GM12878 (cell line): ENCODE results near the gene PRMT7. TPM values are rescaled to one million over a fixed set of nuclear protein-coding genes. Genes with fewer than 3 reads are reported as not detected.

Experiments
- BMI1 ChIP-seq: fragments of 450-650 bp; IDR thresholded peaks from 2 replicates; pipeline ENCODE4 v1.6.1; 2016; ENCODE audit warnings: mild to moderate bottlenecking, moderate library complexity, borderline replicate concordance
- E2F8 ChIP-seq: fragments of 450-650 bp; IDR thresholded peaks from 2 replicates; pipeline ENCODE4 v1.6.1; 2018; ENCODE audit warnings: mild to moderate bottlenecking, low read depth, moderate library complexity; ENCODE audit not compliant: partially characterized antibody
- FOS ChIP-seq: IDR thresholded peaks from 3 replicates; pipeline ENCODE4 v1.6.1; 2011; ENCODE audit warnings: borderline replicate concordance; ENCODE audit not compliant: insufficient read length; ENCODE audit errors: extremely low read depth
- HDAC6 ChIP-seq: fragments of 200-600 bp; sonication (generic); IDR thresholded peaks from one replicate; pipeline ENCODE4 v1.8.0; 2017; ENCODE audit warnings: antibody characterized with exemption; ENCODE audit not compliant: unreplicated experiment
- HDGF ChIP-seq: fragments of 450-650 bp; IDR thresholded peaks from 2 replicates; pipeline ENCODE4 v1.6.1; 2016; ENCODE audit warnings: antibody characterized with exemption
- IKZF2 ChIP-seq, 2 experiments: fragments of 450-650 bp; IDR thresholded peaks; 2 replicates each; pipeline ENCODE4 v1.6.1; 2017; ENCODE audit warnings: mild to moderate bottlenecking in 2 of 2, moderate library complexity in 2 of 2
- MAX ChIP-seq: IDR thresholded peaks from 2 replicates; pipeline ENCODE4 v1.6.1; 2012; ENCODE audit warnings: low read depth, low read length, improper control_type of control experiment
- NBN ChIP-seq: fragments of 450-650 bp; IDR thresholded peaks from 2 replicates; pipeline ENCODE4 v1.6.1; 2016
- NKRF ChIP-seq: fragments of 450-650 bp; conservative IDR thresholded peaks from 2 replicates; pipeline ENCODE4 v1.6.1; 2017; ENCODE audit warnings: mild to moderate bottlenecking, moderate library complexity
- NR2C1 ChIP-seq: fragments of 450-650 bp; IDR thresholded peaks from 2 replicates; pipeline ENCODE4 v1.6.1; 2017; ENCODE audit warnings: antibody characterized with exemption, mild to moderate bottlenecking, moderate library complexity
- PRDM15 ChIP-seq: fragments of 450-650 bp; formaldehyde crosslinking; IDR thresholded peaks from 2 replicates; pipeline ENCODE4 v1.4.0; 2020; ENCODE audit warnings: mild to moderate bottlenecking, moderate library complexity
- RAD21 ChIP-seq: IDR thresholded peaks from 2 replicates; pipeline ENCODE4 v1.6.1; 2011; ENCODE audit warnings: mild to moderate bottlenecking, low read depth, low read length, moderate library complexity; ENCODE audit not compliant: insufficient read depth
- SMC3 ChIP-seq: IDR thresholded peaks from 2 replicates; pipeline ENCODE4 v1.6.1; 2011; ENCODE audit warnings: low read length, improper control_type of control experiment, borderline replicate concordance
- SRF ChIP-seq, 2 experiments: IDR thresholded peaks; 2 replicates each; pipeline ENCODE4 v1.6.1; 2011; ENCODE audit warnings: low read depth in 2 of 2, low read length in 2 of 2, mild to moderate bottlenecking in 1 of 2, moderate library complexity in 1 of 2
- TAF1 ChIP-seq: IDR thresholded peaks from 2 replicates; pipeline ENCODE4 v1.6.1; 2011; ENCODE audit warnings: mild to moderate bottlenecking, low read depth, low read length, borderline replicate concordance
- TCF12 ChIP-seq: IDR thresholded peaks from 2 replicates; pipeline ENCODE4 v1.6.1; 2011; ENCODE audit warnings: low read depth, mild to moderate bottlenecking, low read length
- TCF7 ChIP-seq: IDR thresholded peaks from 2 replicates; pipeline ENCODE4 v1.6.1; 2014; ENCODE audit warnings: antibody characterized with exemption, borderline replicate concordance
- WRNIP1 ChIP-seq: IDR thresholded peaks from 2 replicates; pipeline ENCODE4 v1.6.1; 2011; ENCODE audit warnings: low read depth, low read length, improper control_type of control experiment, borderline replicate concordance
- YBX1 ChIP-seq: fragments of 450-650 bp; IDR thresholded peaks from 2 replicates; pipeline ENCODE4 v1.6.1; 2016; ENCODE audit warnings: antibody characterized with exemption
- ZNF217 ChIP-seq: fragments of 450-650 bp; IDR thresholded peaks from 2 replicates; pipeline ENCODE4 v1.6.1; 2017; ENCODE audit warnings: antibody characterized with exemption, mild to moderate bottlenecking
- ZNF384 ChIP-seq: IDR thresholded peaks from 2 replicates; pipeline ENCODE4 v1.6.1; 2012; ENCODE audit warnings: low read depth, mild to moderate bottlenecking, low read length, improper control_type of control experiment, borderline replicate concordance
- ZNF622 ChIP-seq: fragments of 450-650 bp; IDR thresholded peaks from 2 replicates; pipeline ENCODE4 v1.6.1; 2017; ENCODE audit warnings: mild to moderate bottlenecking, inconsistent platforms
- polyA plus RNA-seq, 11 experiments: library from polyadenylated mRNA; depleted of rRNA in 4 of 11; unstranded in 6 of 11; stranded (reverse) in 5 of 11; fragments of >200 nt; fragmentation: Nextera tagmentation in 4 of 11; fragmentation: Illumina TruSeq in 1 of 11; extraction: Ambion mirVana in 4 of 11; extraction: Trizol in 1 of 11; gene quantifications; 1 replicate in 1 of 11; 2 replicates in 10 of 11; pipeline versions ENCODE4 v1.2.1 to v1.2.3, GENCODE V29; 2011 to 2016; ENCODE audit warnings: inconsistent platforms in 2 of 11, missing spikeins in 2 of 11, low read depth in 1 of 11
- total RNA-seq, 4 experiments: library from RNA; depleted of rRNA in 3 of 4; stranded (reverse); fragments of >200 nt in 3 of 4; fragmentation: Illumina TruSeq in 1 of 4; extraction: Trizol in 1 of 4; gene quantifications; 2 replicates each; pipeline versions ENCODE4 v1.2.1 to v1.2.3, GENCODE V29; 2013 to 2021

The PRMT7 gene
- total and polyA plus RNA-seq, 10 of the 15 experiments (the other 5 are each of a cell fraction or from before 2014, with no cell fraction given), result 5.1 to 56.1 (median 42.0) TPM

GRCh38 chr16:68264128-68265077, 46.4 kb upstream of the PRMT7 start, which contains the start of gene SLC7A6 (continued):
- no peak for TF ChIP-seq PRDM15 (CRISPR knock-in tag)
- TF ChIP-seq WRNIP1, result no peak
- 0 out of 2 replicates have a peak, but pooled peaks have one; percentile 8 for TF ChIP-seq TCF12
- peak; percentile 88; the same call in 1 of the 2 replicates for TF ChIP-seq HDGF
- TF ChIP-seq ZNF622, result no peak
- TF ChIP-seq NKRF, result peak; percentile 75
- no peak for TF ChIP-seq TAF1
- TF ChIP-seq ZNF217, result 0 out of 2 replicates have a peak, but pooled peaks have one; percentile 68
- no peak for TF ChIP-seq HDAC6
- peak; percentile 43 to 51; a peak in 2 of 4 replicates for TF ChIP-seq IKZF2 (IDR thresholded peaks at IDR 0.05)
- no peak for TF ChIP-seq TCF7
- peak; percentile 20 for TF ChIP-seq NBN
- TF ChIP-seq SMC3, result peak; percentile 58
- TF ChIP-seq ZNF384, result no peak
- 0 out of 2 replicates have a peak, but pooled peaks have one; percentile 17 for TF ChIP-seq NR2C1
- peak; percentile 43 for TF ChIP-seq RAD21
- TF ChIP-seq E2F8, result no peak
- TF ChIP-seq YBX1, result no peak
- TF ChIP-seq MAX, result 0 out of 2 replicates have a peak, but pooled peaks have one; percentile 47
- no peak for TF ChIP-seq FOS
- TF ChIP-seq SRF (IDR thresholded peaks at IDR 0.05; ENCODE audit: low read depth in 2 of 2, low read length in 2 of 2), result no peak
- no peak for TF ChIP-seq BMI1
